ENCODE results near the gene HHAT.

The HHAT gene

DNA sequence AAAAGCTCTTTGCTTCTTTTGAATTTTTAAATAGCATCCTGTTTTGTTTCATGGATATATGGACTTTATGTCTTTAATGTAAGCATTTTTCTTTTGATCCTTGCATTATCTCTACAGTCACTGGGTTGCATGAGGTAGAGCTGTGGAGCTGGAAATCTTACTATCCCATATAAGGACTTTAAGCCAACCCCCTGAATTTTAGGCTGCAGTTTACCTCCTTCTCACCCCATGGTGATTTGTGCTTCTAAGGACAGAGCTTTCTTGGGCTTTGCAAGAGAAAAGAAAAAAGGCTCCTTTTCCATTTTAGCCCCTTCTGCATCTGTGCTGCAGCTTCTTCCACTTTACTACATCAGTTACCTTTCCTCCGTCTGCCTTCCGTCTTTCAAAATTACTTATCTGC lies 373.8 kb downstream of the HHAT start:
- no peak for DNase-seq (ENCODE audit: low read depth in 1 of 2, low spot score in 1 of 2)

DNA sequence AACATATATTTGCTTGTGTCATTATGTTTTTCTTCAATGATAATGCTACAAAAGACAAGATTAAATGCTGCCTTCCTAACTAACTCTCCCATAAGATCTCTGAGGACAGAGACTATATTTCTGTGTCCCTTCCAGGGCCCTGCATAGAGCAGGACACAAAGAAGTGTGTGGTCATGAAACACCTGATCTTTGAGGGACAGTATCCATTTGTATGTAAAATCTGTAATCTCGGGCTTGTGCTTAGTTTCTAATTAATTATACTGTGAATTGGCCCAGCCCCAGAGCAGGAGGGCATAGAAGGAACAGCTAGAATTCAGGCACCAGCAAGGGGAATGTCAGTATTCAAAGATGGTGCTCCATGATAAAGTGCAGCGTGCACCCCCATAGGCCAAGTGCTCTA lies 374.9 kb downstream of the HHAT start:
- DNase-seq (ENCODE audit: low read depth in 1 of 2, low spot score in 1 of 2), result no peak

DNA sequence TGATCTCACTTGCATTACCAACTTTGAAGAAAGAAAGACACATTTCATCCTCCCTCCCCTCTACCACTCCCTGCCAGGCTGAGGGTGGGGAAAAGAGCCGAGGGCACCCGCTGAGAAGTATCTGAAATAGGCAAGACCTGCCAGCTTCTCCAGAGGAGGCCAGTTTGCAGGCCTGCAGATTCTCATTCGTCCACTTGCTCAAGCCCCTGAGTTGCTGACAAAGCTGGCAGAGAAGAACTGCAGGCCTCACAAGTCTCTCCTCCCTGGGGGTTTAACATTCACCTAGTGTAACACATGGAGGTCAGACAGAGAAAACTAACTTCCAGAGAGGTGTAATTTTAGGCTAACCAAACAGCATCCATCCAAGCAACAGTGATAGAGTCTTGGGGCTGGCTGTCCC lies 376.4 kb downstream of the HHAT start:
- no peak for DNase-seq (ENCODE audit: low read depth in 1 of 2, low spot score in 1 of 2)

DNA sequence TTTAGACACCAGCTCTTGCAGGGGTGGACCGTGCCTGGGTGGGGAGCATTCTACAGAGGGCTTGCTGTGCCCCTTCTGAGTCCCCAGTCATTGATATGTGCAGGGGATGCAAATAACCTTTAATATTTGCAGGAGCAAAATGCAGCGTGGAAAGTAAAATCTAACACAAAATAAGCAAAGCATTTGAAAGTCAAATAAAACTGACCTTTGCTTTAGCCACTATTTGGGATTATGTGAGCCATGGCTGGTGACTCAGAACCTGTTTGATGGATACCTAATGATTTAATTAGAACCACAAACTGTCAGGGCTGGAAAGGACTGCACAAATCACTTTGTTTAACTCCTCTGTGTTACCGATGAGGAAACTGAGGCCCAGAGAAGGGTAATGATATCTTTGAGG lies 377.5 kb downstream of the HHAT start:
- no peak for DNase-seq (ENCODE audit: low read depth in 1 of 2, low spot score in 1 of 2)

DNA sequence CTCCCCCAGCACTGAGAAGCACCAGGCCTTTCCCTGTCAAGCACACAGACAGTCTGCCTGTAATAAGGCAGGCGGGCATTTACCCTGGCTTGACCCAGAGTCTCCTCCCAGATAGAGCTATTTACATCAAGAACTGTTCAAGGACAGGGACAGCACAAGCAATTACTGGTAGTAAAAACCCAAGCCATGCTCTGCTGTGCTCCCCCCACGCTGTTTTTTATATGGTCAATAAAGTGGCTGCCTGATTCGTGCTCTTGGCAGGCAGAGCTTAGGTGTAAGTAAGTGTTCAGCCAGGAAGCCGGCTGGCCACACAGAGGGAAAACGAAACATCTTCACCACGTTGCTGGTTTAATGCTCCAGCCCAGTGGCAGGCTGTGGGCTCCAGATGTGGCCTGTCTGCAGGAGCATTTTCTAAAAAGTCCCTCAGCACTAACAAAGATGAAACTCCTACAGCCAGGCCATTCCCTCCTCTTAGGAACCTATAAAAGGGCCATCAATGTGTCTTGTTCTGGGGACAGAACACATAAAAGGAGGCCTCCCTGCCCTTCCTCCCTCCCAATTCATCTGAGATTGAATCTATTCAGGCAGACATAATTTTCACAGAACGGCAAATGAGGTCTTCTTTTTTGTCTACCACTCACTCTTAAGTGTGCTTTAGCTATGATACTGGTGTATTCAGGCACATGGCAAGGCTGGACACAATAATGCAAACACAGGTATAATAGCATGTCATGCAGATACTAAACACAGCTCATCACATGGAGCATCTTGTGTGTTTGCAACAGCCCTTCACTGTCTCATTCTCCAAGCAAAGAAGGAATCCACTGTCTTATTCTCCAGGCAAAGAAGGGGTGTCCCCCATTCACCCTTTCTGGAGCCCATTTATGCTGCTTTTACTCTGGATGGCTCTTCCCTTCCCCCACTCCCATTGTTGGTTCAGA lies 378.9 kb downstream of the HHAT start:
- no peak for DNase-seq (ENCODE audit: low read depth in 1 of 2, low spot score in 1 of 2)

DNA sequence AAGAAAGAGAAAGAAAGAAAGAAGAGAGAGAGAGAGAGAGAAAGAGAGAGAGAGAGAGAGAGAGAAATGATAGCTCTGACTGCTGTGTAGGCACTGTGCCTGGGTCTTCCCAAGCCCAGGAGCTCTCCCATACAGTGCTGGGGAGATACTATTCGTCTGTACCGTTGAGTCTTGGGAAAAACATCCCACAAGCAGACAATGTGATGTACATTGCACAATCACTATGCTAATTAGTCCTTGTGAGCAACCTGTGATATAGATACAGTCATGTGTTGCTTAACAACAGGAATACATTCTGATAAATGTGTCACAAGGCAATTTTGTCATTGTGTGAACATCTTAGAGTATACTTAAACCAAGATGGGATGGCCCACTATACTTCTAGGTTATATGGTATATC lies 381.0 kb downstream of the HHAT start:
- no peak for DNase-seq (ENCODE audit: low read depth in 1 of 2, low spot score in 1 of 2)

DNA sequence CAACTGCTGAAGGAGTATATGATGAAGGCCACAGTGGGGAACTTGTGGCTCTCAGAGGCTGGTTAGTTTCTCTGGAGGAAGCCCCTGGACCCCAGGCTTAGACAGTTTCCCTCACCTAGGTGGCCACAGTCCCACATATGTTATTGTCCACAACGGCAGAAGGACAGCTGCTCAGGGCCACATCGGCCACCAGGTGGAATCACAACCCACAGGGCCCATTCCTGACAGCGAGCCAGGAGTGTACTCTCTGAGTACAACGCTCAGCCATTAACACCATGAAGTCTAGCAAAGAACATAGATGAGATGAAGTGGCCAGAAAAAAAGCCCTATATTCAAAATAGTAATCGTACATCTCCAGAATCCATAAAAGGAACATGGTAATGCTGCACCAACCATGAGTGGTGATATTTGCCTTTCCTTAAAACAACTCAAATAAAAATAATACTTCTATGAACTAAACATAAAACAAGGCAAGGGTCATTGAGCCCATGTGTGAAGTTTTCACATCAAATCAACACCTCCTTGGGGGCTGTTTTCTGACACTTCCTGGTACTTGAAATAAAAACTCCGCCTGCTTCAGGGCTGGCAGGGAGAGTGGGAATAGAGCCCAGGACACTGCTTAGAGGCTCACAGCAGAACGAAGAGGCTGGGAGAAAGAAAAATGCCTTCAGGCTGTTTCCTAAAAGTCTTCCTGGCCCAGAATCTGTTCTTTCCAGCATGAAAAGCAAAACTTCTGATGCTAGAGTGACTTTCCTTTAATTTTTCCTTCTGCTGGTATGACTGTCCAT lies 383.3 kb downstream of the HHAT start:
- DNase-seq (ENCODE audit: low read depth in 1 of 2, low spot score in 1 of 2), result no peak

DNA sequence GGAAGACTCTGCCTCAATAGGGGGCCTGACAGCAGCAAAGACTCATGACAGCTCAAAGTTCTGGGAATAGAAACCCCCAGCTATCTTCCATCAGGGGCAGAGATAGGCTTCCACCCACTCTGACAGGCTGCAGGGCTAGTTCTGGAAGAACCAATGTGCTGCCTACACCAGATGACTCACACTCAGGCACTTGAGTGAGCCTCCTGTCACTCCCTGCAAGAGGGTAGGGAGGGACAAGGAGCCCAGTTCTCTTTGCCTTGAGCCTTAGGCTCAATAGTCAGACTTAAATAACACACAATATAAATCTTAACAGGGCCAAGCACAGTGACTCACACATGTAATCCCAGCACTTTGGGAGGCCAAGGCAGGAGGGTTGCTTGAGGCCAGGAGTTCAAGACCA lies 386.4 kb downstream of the HHAT start:
- DNase-seq (ENCODE audit: low read depth in 1 of 2, low spot score in 1 of 2), result no peak

DNA sequence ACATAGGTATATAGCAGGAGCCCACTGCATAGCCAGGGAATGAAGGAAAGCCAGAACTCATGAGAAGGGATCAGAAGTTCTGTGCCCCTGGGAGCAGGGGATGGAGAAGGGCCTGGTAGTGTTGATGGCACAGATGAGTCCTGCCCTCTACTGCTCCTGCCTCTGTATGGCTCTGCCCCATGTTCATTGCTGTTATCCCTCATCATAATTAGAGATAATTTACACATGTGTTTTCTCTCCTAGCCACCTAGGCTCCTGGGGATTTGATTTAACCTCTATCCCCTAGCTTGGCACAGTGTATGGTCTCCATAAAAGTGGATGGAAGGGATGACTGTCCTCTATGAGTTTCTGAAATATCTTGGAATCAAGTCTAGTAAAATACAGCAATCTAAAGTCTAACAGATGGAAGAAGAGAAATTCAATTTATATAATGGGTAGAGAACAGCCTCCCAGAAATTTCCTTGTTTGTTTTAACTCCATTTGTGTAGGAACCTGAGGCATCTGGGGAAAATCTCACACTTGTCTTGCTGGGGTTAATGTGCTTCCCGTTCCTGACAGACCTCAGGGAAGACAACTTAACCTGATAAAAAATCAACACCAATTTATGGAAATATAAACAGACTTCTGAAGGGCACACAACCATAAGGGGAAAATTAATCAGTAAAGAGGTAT lies 393.8 kb downstream of the HHAT start:
- no peak for DNase-seq (ENCODE audit: low read depth in 1 of 2, low spot score in 1 of 2)

DNA sequence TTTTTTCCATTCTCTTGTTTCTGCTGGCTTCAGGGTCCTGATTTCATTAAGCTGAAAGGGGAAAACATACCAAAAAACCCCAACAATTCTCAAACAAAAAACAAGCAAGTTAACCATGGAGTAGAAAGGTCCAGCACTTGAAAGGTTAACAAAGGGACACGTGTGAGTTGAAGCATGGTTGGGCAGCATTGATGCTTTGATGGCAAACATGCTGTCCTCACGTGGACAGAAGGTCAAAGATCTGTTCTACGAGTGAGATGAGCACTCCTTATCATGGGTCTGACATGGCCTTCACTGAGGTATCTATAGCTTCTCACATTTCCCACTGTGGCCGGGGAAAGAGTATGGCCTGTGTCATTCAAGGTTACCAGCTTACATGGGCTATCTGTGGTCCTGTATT lies 394.9 kb downstream of the HHAT start:
- no peak for DNase-seq (ENCODE audit: low read depth in 1 of 2, low spot score in 1 of 2)

DNA sequence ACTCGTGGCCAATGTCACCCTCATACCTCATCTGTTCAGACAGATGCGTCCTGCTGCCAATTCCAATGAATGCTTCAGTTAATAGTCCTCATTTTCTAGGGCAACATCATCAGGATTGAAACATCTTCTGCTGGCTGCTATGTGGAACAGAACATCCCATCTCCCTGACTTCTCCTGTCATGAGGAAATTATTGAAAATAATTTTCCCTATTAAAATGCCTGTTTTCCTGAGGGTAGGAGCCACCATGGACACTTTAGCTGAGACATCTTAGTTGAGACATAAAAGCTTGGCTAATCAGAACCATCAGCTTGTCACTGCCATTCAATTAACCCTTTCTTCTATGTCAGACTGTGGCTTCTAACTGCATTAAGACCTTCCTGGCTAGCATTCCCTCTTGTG lies 396.1 kb downstream of the HHAT start:
- DNase-seq (ENCODE audit: low read depth in 1 of 2, low spot score in 1 of 2), result no peak
